CD14-positive monocyte (primary cell): ENCODE results near the gene MTFMT. TPM values are rescaled to one million over a fixed set of nuclear protein-coding genes. Genes with fewer than 3 reads are reported as not detected.
A peak's percentile ranks its signal among the peaks of the same experiment; 100 is the strongest.

Source experiments
- DNase-seq, 3 donors: peaks; one replicate each; pipeline ENCODE4 v3.0.0-alpha.2; 2011 to 2022
- H2AFZ ChIP-seq: 2 replicates; pipeline ENCODE4 v1.6.0; 2012; ENCODE audit warnings: mild to moderate bottlenecking, low read depth, low read length, inconsistent platforms; ENCODE audit not compliant: insufficient read depth, poor library complexity, severe bottlenecking
- H3K27ac ChIP-seq, 2 donors: 1 replicate in 1 of 2; 2 replicates in 1 of 2; pipeline ENCODE4 v1.5.1; 2012 to 2013; ENCODE audit warnings: low read length in 2 of 2, control low read depth in 1 of 2, inconsistent platforms in 1 of 2, low read depth in 1 of 2, mild to moderate bottlenecking in 1 of 2
- H3K27me3 ChIP-seq, 2 donors: one replicate each; pipeline versions ENCODE4 v1.6.0 to v1.6.1; 2011 to 2013; ENCODE audit warnings: low read length in 2 of 2; ENCODE audit not compliant: control insufficient read depth in 2 of 2, insufficient read depth in 2 of 2
- H3K36me3 ChIP-seq, 2 donors: replicated peaks in 1 of 2; 1 replicate in 1 of 2; 2 replicates in 1 of 2; pipeline versions ENCODE4 v1.5.1 to v1.6.1; 2012 to 2013; ENCODE audit warnings: low read length in 2 of 2, control low read depth in 1 of 2, inconsistent platforms in 1 of 2, mild to moderate bottlenecking in 1 of 2; ENCODE audit not compliant: insufficient read depth in 2 of 2, control insufficient read depth in 1 of 2
- H3K4me1 ChIP-seq, 2 donors: 1 replicate in 1 of 2; 2 replicates in 1 of 2; pipeline versions ENCODE4 v1.5.1 to v1.6.1; 2012 to 2013; ENCODE audit warnings: low read length in 2 of 2, control low read depth in 1 of 2, inconsistent platforms in 1 of 2, mild to moderate bottlenecking in 1 of 2, moderate library complexity in 1 of 2; ENCODE audit not compliant: insufficient read depth in 2 of 2, control insufficient read depth in 1 of 2
- H3K4me2 ChIP-seq: replicated peaks from 2 replicates; pipeline ENCODE3; 2012; ENCODE audit warnings: low read length, moderate library complexity, mild to moderate bottlenecking; ENCODE audit not compliant: poor library complexity, severe bottlenecking; ENCODE audit errors: extremely low read depth
- H3K4me3 ChIP-seq, 3 experiments: fragments of 200-600 bp in 1 of 3; sonication (generic) in 1 of 3; replicated peaks in 1 of 3; 1 replicate in 2 of 3; 2 replicates in 1 of 3; pipeline ENCODE4 v1.5.1; 2011 to 2013; ENCODE audit warnings: low read length in 3 of 3, mild to moderate bottlenecking in 3 of 3, control low read depth in 2 of 3, low read depth in 2 of 3, inconsistent platforms in 1 of 3, moderate library complexity in 1 of 3
- H3K79me2 ChIP-seq: 2 replicates; pipeline ENCODE4 v1.6.0; 2012; ENCODE audit warnings: mild to moderate bottlenecking, control low read depth, inconsistent platforms, low read length, moderate library complexity; ENCODE audit not compliant: insufficient read depth
- H3K9ac ChIP-seq: 2 replicates; pipeline ENCODE4 v1.6.0; 2017; ENCODE audit warnings: low read length, mild to moderate bottlenecking; ENCODE audit not compliant: insufficient read depth, poor library complexity, severe bottlenecking
- H3K9me3 ChIP-seq, 2 donors: replicated peaks in 1 of 2; 1 replicate in 1 of 2; 2 replicates in 1 of 2; pipeline versions ENCODE4 v1.5.1 to v1.6.1; 2012 to 2013; ENCODE audit warnings: low read length in 2 of 2, control low read depth in 1 of 2; ENCODE audit not compliant: control insufficient read depth in 1 of 2, insufficient read depth in 1 of 2
- H4K20me1 ChIP-seq: 2 replicates; pipeline ENCODE4 v1.6.0; 2012; ENCODE audit warnings: mild to moderate bottlenecking, low read length, control low read depth, moderate library complexity; ENCODE audit not compliant: insufficient read depth
- H3K27ac Mint-ChIP-seq, 7 donors: one replicate each; pipeline ENCODE4 v1.8.0; 2020; ENCODE audit warnings: mild to moderate bottlenecking in 7 of 7, mixed read lengths in 7 of 7, moderate library complexity in 6 of 7, inconsistent platforms in 2 of 7
- H3K27me3 Mint-ChIP-seq, 3 donors: one replicate each; pipeline ENCODE4 v1.8.0; 2021 to 2022; ENCODE audit warnings: low read depth in 3 of 3, mild to moderate bottlenecking in 3 of 3, mixed read lengths in 3 of 3, moderate library complexity in 3 of 3, inconsistent platforms in 1 of 3
- H3K36me3 Mint-ChIP-seq, 2 donors: one replicate each; pipeline ENCODE4 v1.8.0; 2020; ENCODE audit warnings: mixed read lengths in 2 of 2, inconsistent platforms in 1 of 2, mild to moderate bottlenecking in 1 of 2
- H3K4me1 Mint-ChIP-seq: one replicate; pipeline ENCODE4 v1.8.0; 2020; ENCODE audit warnings: mild to moderate bottlenecking, mixed read lengths
- H3K4me3 Mint-ChIP-seq, 2 donors: one replicate each; pipeline ENCODE4 v1.8.0; 2020; ENCODE audit warnings: mild to moderate bottlenecking in 2 of 2, mixed read lengths in 2 of 2, moderate library complexity in 1 of 2
- H3K9me3 Mint-ChIP-seq, 7 donors: one replicate each; pipeline ENCODE4 v1.8.0; 2020 to 2022; ENCODE audit warnings: mixed read lengths in 7 of 7, mild to moderate bottlenecking in 6 of 7, moderate library complexity in 6 of 7, inconsistent platforms in 2 of 7
- WGBS: methylation state at CpG from one replicate; pipeline ENCODE4 v1.1.5; 2013; ENCODE audit warnings: missing lambda C conversion rate; ENCODE audit not compliant: insufficient coverage; 5-methylcytosine and 5-hydroxymethylcytosine counted together
- intact Hi-C, 2 donors: fragments of 100-400 bp; cut with micrococcal nuclease; formaldehyde crosslinking; loops; one replicate each; pipeline versions ENCODE4 v1.15.0 to v1.15.1; 2023
- polyA plus RNA-seq, 3 donors: library from polyadenylated mRNA; depleted of rRNA in 1 of 3; unstranded in 2 of 3; stranded (reverse) in 1 of 3; fragments of 300-500 nt in 2 of 3; fragments of >200 nt in 1 of 3; fragmentation: Illumina TruSeq in 2 of 3; gene quantifications; 1 replicate in 2 of 3; 2 replicates in 1 of 3; pipeline ENCODE4 v1.2.3, GENCODE V29; 2012 to 2021
- TF ChIP-seq, protein P1 (sequence below): fragments of 200-600 bp; IDR thresholded peaks from one replicate; pipeline ENCODE4 v1.8.0; 2022; ENCODE audit warnings: antibody characterized with exemption, mild to moderate bottlenecking

Gene MTFMT
- polyA plus RNA-seq, 3 donors: 5.1 to 10.8 (median 9.0) TPM

GRCh38 chr15:65027593-65027992 lies 1.8 kb downstream of the MTFMT start:
- TF ChIP-seq, protein P1, sequence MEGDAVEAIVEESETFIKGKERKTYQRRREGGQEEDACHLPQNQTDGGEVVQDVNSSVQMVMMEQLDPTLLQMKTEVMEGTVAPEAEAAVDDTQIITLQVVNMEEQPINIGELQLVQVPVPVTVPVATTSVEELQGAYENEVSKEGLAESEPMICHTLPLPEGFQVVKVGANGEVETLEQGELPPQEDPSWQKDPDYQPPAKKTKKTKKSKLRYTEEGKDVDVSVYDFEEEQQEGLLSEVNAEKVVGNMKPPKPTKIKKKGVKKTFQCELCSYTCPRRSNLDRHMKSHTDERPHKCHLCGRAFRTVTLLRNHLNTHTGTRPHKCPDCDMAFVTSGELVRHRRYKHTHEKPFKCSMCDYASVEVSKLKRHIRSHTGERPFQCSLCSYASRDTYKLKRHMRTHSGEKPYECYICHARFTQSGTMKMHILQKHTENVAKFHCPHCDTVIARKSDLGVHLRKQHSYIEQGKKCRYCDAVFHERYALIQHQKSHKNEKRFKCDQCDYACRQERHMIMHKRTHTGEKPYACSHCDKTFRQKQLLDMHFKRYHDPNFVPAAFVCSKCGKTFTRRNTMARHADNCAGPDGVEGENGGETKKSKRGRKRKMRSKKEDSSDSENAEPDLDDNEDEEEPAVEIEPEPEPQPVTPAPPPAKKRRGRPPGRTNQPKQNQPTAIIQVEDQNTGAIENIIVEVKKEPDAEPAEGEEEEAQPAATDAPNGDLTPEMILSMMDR: no peak

DNA sequence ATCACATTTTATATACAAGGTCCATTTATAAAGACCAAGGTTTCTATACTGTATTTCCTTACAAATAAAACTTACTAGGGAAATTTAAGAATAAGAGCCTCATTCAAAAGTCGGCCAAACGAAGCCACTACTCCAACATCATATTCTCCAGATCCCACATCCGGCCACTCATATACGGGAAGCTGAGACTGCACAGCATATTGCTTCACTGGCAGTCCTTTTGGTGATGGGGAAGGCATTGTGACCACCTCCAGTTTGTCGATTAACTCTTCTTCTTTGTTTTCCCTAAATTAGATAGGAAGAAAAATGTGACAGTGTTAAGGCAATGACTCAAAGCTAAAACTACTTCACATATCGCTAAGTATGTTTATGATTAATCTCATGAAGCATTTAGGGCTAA lies 2.7 kb downstream of the MTFMT start:
- Mint-ChIP-seq H3K9me3 (no peaks in the 10 kb centered on the region), H3K36me3 (peaks cover 31 to 42% of the 10 kb centered on the region in 2 donors), H3K4me3 (no peak overlapping the region), H3K4me1 (peaks cover 15% of the 10 kb centered on the region), H3K27ac (no peak overlapping the region), H3K27me3 (peaks cover 5 to 8% (median 5%) of the 10 kb centered on the region in 3 donors)
- Histone ChIP-seq H4K20me1 (peaks cover 8% of the 10 kb centered on the region), H3K4me2 (no peak overlapping the region), H3K27ac (no peak overlapping the region), H3K27me3 (peaks cover 0 to 6% of the 10 kb centered on the region in 2 donors), H3K79me2 (peaks cover 7% of the 10 kb centered on the region), H3K36me3 (peaks cover 25 to 52% of the 10 kb centered on the region in 2 donors), H3K4me1 (peaks cover 17 to 21% of the 10 kb centered on the region in 2 donors), H3K9ac (no peak overlapping the region), H3K9me3 (no peaks in the 10 kb centered on the region), H3K4me3 (no peak overlapping the region), H2AFZ (no peak overlapping the region)
- DNase-seq: no peak
- no CpG with 5 or more reads among the region's 6 CpGs for WGBS
- TF ChIP-seq, protein P1: no peak
- intact Hi-C loops: no loop called here

More at GRCh38 chr15:65027593-65027992, 1.8 kb downstream of the MTFMT start:
- Histone ChIP-seq H3K27me3 (peaks cover 0 to 9% of the 10 kb centered on the region in 2 donors), H3K79me2 (peaks cover 7% of the 10 kb centered on the region), H3K36me3 (peaks cover 25 to 44% of the 10 kb centered on the region in 2 donors), H3K9me3 (no peaks in the 10 kb centered on the region), H2AFZ (no peak overlapping the region), H4K20me1 (peaks cover 8% of the 10 kb centered on the region), H3K4me1 (peaks cover 17 to 21% of the 10 kb centered on the region in 2 donors), H3K27ac (no peak overlapping the region), H3K4me3 (peak overlapping the region in 1 of 3 experiments; percentile 87), H3K9ac (no peak overlapping the region), H3K4me2 (peak overlapping the region; percentile 92)
- Mint-ChIP-seq H3K27me3 (peaks cover 6 to 11% (median 8%) of the 10 kb centered on the region in 3 donors), H3K36me3 (peaks cover 31 to 36% of the 10 kb centered on the region in 2 donors), H3K27ac (no peak overlapping the region), H3K9me3 (no peaks in the 10 kb centered on the region), H3K4me1 (peaks cover 15% of the 10 kb centered on the region), H3K4me3 (peak overlapping the region in 1 of 2 donors; percentile 84)
- intact Hi-C loops: no loop called here
- WGBS: no CpG with 5 or more reads among the region's 1 CpG
- peak in 1 of 3 donors; percentile 27 for DNase-seq
